ENCODE results near the gene CIZ1.

DNA sequence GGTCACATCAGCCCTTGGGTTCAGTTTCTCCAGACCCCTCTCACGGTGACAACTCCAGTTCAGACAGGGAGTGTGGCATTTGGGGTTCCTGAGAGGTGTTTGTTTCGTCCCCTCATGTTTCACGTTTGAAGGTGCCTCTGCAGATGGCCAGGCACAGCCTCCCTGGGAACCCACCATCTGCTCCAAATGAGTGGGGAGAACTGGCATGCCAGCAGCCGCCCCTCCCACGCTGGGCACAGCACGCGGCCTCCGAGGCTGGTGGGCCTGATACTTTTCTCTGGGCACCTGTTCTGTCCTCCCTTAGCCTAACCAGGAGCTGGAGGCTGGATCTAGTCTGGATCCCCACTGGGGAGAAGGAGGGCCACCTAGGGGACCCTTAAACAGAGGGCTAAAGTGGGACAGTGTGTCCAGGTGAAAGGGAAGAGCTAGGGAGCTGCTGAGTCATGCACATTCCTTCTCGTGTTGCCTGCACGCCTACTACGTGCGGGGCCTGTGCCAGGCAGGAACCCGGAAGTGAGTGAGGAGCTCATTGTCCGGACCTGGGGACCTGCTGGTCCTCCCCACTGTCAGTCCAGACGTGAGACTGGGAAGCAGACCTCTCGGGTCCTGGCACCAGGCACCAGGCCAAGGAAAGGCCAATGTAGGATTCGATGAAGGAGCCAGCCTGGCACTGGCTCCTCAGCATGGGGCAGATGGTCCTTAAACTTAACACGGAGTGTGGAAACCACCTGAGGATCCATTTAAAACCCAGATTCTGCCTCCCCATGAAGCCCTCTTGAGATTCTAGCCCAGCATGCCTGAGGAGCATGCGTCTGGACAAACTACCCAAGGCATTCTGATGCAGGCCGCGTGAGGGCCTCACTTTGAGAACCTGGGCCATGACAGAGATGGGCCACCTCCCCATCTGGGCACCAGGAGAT lies 23.5 kb upstream of the CIZ1 start:
- TF ChIP-seq, protein P1, sequence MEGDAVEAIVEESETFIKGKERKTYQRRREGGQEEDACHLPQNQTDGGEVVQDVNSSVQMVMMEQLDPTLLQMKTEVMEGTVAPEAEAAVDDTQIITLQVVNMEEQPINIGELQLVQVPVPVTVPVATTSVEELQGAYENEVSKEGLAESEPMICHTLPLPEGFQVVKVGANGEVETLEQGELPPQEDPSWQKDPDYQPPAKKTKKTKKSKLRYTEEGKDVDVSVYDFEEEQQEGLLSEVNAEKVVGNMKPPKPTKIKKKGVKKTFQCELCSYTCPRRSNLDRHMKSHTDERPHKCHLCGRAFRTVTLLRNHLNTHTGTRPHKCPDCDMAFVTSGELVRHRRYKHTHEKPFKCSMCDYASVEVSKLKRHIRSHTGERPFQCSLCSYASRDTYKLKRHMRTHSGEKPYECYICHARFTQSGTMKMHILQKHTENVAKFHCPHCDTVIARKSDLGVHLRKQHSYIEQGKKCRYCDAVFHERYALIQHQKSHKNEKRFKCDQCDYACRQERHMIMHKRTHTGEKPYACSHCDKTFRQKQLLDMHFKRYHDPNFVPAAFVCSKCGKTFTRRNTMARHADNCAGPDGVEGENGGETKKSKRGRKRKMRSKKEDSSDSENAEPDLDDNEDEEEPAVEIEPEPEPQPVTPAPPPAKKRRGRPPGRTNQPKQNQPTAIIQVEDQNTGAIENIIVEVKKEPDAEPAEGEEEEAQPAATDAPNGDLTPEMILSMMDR (IDR thresholded peaks at IDR 0.05) = no peak
- no peak for TF ChIP-seq POLR2A (IDR thresholded peaks at IDR 0.05)
